Left lung (tissue), 10 donors: Measurements from ENCODE around the gene EPHA7. TPM values are rescaled to one million over a fixed set of nuclear protein-coding genes. Genes with fewer than 3 reads are reported as not detected.

Experiments
- ATAC-seq: fragments of 200-7000 bp; cut with Tn5 transposase; one replicate; pipeline ENCODE4 v1.9.1; 2020; ENCODE audit warnings: moderate library complexity
- DNase-seq, 4 donors: peaks; one replicate each; pipeline ENCODE4 v3.0.0-alpha.2; 2013 to 2020
- H3K27ac ChIP-seq, 2 donors: fragments of 200-600 bp; sonication (generic) in 1 of 2; one replicate each; pipeline versions ENCODE4 v1.5.0 to v1.8.0; 2020 to 2021
- H3K27me3 ChIP-seq, 2 donors: fragments of 200-600 bp; sonication (generic) in 1 of 2; one replicate each; pipeline versions ENCODE4 v1.5.0 to v1.8.0; 2020 to 2021
- H3K36me3 ChIP-seq, 2 donors: fragments of 200-600 bp; sonication (generic) in 1 of 2; one replicate each; pipeline versions ENCODE4 v1.5.0 to v1.8.0; 2020 to 2021
- H3K4me1 ChIP-seq, 2 donors: fragments of 200-600 bp; one replicate each; pipeline ENCODE4 v1.8.0; 2021
- H3K4me3 ChIP-seq, 2 donors: fragments of 200-600 bp; sonication (generic) in 1 of 2; one replicate each; pipeline versions ENCODE4 v1.5.0 to v1.8.0; 2020 to 2021; ENCODE audit warnings: mild to moderate bottlenecking in 1 of 2
- H3K9me3 ChIP-seq, 2 donors: fragments of 200-600 bp; sonication (generic) in 1 of 2; one replicate each; pipeline versions ENCODE4 v1.5.0 to v1.8.0; 2020 to 2021
- CTCF ChIP-seq, 2 donors: fragments of 200-600 bp; sonication (generic) in 1 of 2; IDR thresholded peaks; one replicate each; pipeline versions ENCODE4 v1.5.0 to v1.8.0; 2021; ENCODE audit warnings: antibody characterized with exemption in 2 of 2
- intact Hi-C, 2 donors: fragments of 100-400 bp; cut with DNase I; formaldehyde crosslinking; loops; one replicate each; pipeline versions ENCODE4 v1.11.2 to v1.14.2; 2022
- polyA plus RNA-seq, 6 donors: library from polyadenylated mRNA; unstranded; fragments of 120-200 nt; gene quantifications; one replicate each; pipeline ENCODE4 v1.2.1, GENCODE V29; 2013; ENCODE audit not compliant: insufficient read length in 6 of 6
- total RNA-seq, 2 donors: library from RNA; stranded (reverse); fragmentation: NEBNext Ultra II Directional; extraction: Animal tissue kit (Norgen Biotek cat#: 25700); gene quantifications; one replicate each; pipeline ENCODE4 v1.2.1, GENCODE V29; 2021
- donor health status: DM: no; HTN: yes; CAD: no.
- donor health status: DM: no; HTN: no; CAD: no.

Gene EPHA7
- total and polyA plus RNA-seq, 8 donors, result 0.09 to 23.9 (median 19.3) TPM

DNA sequence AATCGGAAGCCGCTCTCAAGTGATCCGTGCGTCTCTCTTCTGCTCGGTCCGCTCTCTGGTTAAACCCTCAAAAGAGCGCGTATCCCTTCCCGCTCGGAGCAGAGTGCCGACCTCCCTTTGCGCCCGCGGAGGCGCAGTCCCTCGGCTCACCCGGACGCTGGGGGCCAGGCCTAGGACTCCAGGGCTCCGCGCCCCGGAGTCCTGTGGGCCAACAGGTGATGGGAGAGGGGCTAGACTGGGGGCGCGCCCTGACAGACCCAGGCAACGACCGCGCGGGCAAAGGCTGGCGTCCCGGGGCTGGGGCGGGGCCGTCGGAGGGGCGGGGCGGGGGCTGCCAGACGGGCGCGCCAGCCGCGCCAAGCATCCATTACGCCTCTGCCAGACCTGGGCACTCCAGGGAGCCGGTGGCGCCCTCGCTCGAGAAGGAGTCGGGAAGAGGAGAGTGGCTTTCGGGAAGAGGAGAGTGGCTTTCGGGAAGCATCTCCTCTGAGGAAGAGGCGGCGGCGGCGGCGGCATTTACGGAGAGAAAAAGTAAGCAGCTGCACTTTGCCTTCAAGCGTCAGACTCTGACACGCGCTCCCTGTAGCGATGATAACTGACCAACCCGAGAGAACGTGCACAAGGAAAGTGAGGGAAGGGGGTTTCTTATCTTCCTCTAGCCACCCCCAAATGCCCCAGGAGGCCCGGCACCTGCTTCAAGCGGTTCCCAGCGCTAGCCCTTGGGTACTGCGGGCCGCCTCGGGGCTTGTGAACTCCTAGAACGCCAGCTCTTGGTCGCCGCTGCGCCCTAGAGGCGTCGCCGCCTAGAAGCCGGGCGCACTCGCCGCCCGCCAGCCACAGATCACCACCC is 2.6 kb downstream of the EPHA7 start:
- Histone ChIP-seq H3K4me1 (peaks cover 14 to 43% of the 10 kb centered on the region in 2 donors), H3K36me3 (no peaks in the 10 kb centered on the region), H3K27me3 (peaks cover 70 to 97% of the 10 kb centered on the region in 2 donors), H3K9me3 (no peaks in the 10 kb centered on the region), H3K4me3 (peak overlapping the region in 1 of 2 donors; percentile 18), H3K27ac (no peak overlapping the region)
- DNase-seq (peak in 3 of 4 donors; percentile 53 to 72 (median 63)), ATAC-seq (no peak)
- no peak for TF ChIP-seq CTCF (IDR thresholded peaks at IDR 0.05)
- intact Hi-C loops, result no loop called here

DNA sequence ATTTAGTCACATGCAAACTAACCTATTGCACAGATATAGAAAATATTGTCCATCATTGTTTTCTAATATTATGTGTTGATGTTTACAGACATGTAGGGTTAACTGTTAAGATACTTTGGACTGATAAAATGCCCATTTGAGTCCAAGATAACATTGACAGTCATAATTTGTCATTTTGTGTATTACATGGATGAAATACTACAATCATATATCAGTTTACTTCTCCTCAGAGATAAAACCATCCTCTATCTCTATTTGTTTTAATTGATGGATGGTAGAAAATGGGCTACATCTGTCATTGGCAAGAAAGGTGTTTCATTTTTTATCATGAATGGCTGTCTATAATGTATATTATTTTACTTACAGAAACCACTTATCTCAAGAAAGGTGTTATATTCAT is 6.2 kb downstream of the EPHA7 start:
- peaks cover 42 to 67% of the 10 kb centered on the region in 2 donors for H3K27me3 ChIP-seq
- intact Hi-C loops, result no loop called here
- ATAC-seq, result no peak

GRCh38 chr6:93412452-93412851 is 6.9 kb downstream of the EPHA7 start:
- ATAC-seq (no peak), DNase-seq (no peak)
- Histone ChIP-seq H3K9me3 (no peaks in the 10 kb centered on the region), H3K4me3 (no peak overlapping the region), H3K27me3 (peaks cover 35 to 60% of the 10 kb centered on the region in 2 donors), H3K36me3 (no peaks in the 10 kb centered on the region), H3K27ac (no peak overlapping the region), H3K4me1 (peaks cover 4 to 15% of the 10 kb centered on the region in 2 donors)
- TF ChIP-seq CTCF (IDR thresholded peaks at IDR 0.05), result no peak
- intact Hi-C loops, result no loop called here

More for the DNA sequence above, 6.2 kb downstream of the EPHA7 start:
- TF ChIP-seq CTCF (IDR thresholded peaks at IDR 0.05), result no peak
- no peak overlapping the region for H3K4me3 ChIP-seq
- no peak for DNase-seq
- peaks cover 9 to 22% of the 10 kb centered on the region in 2 donors for H3K4me1 ChIP-seq
- H3K9me3 ChIP-seq, result no peaks in the 10 kb centered on the region
- H3K27ac ChIP-seq, result no peak overlapping the region
- H3K36me3 ChIP-seq, result no peaks in the 10 kb centered on the region

DNA sequence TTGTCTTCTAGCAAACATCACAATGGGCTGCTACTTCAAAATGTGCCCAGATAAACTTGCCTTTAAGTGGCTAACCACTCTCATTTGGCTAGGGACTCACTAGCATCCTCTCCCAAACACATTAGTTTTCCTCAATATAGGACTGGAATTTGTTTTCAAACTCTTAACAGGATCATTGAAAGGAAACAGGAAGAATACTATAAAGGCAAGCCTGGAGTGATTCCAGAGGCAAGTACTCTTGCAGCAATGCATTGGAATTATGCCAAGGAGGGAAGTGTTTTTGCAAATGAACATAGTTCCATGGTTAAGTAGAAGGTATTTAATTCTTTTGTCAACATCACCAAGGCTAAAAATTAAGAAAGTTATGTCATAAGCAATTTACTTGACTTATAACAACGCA is 12.2 kb downstream of the EPHA7 start:
- H3K4me3 ChIP-seq, result no peak overlapping the region
- H3K4me1 ChIP-seq, result no peaks in the 10 kb centered on the region
- ATAC-seq (no peak), DNase-seq (peak in 2 of 4 donors; percentile 61 to 71)
- TF ChIP-seq CTCF (IDR thresholded peaks at IDR 0.05), result no peak
- no peak overlapping the region for H3K27ac ChIP-seq
- intact Hi-C loops, result no loop called here
- H3K36me3 ChIP-seq, result no peaks in the 10 kb centered on the region
- H3K27me3 ChIP-seq, result peaks cover 0 to 10% of the 10 kb centered on the region in 2 donors
- H3K9me3 ChIP-seq, result no peaks in the 10 kb centered on the region

DNA sequence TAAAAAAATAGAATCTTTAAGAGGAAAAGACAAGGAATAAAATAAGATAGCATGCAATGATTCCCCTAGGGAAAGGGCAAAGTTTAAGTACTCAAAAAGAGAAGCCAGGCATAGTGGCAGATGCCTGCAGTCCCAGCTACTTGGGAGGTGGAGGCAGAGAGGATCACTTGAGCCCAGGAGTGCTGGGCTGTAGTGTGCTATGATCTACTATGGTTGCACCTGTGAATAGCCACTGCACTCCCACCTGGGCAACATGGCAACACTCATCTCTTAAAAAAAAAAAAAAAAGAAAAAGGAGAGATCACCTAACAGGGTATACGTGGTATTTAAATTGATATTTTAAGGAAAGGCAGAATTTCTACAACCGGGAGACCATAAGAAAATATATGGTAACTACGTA is 16.0 kb downstream of the EPHA7 start:
- no peak for ATAC-seq
- Histone ChIP-seq H3K27ac (no peak overlapping the region), H3K4me3 (no peak overlapping the region), H3K9me3 (no peaks in the 10 kb centered on the region), H3K36me3 (no peaks in the 10 kb centered on the region), H3K4me1 (no peaks in the 10 kb centered on the region), H3K27me3 (no peaks in the 10 kb centered on the region)
- intact Hi-C loops, result no loop called here
- TF ChIP-seq CTCF (IDR thresholded peaks at IDR 0.05), result no peak
- DNase-seq, result no peak
